Hematopoietic multipotent progenitor cell (in vitro differentiated cells): ENCODE results near the gene CPLANE1. TPM values are rescaled to one million over a fixed set of nuclear protein-coding genes. Genes with fewer than 3 reads are reported as not detected.
"Not testable (repeated sequence)": the region's sequence is repeated elsewhere in the genome, so short reads cannot be mapped to it uniquely, and the experiment has no call there.

ENCODE experiments used
- DNase-seq, 3 donors: peaks; one replicate each; pipeline ENCODE4 v3.0.0-alpha.2; 2011 to 2015; ENCODE audit warnings: low read depth in 2 of 3, low spot score in 2 of 3
- total RNA-seq: library from RNA; depleted of rRNA; stranded (reverse); fragments of >200 nt; gene quantifications from one replicate; pipeline ENCODE4 v1.2.3, GENCODE V29; 2012

CPLANE1 gene
- total RNA-seq, 1 donor, result 13.5 TPM

GRCh38 chr5:37208883-37209797 lies 40.0 kb downstream of the CPLANE1 start:
- DNase-seq, result peak in 2 of 3 donors; percentile 7 to 11

- no peak for DNase-seq
Measured at GRCh38 chr5:37207802-37208201, 41.4 kb downstream of the CPLANE1 start.

- no peak for DNase-seq
Measured at GRCh38 chr5:37206736-37207135, 42.4 kb downstream of the CPLANE1 start.

GRCh38 chr5:37198842-37199241 lies 50.3 kb downstream of the CPLANE1 start:
- no peak for DNase-seq

GRCh38 chr5:37198061-37198460 lies 51.1 kb downstream of the CPLANE1 start:
- DNase-seq, result peak in 1 of 3 donors; percentile 3

- DNase-seq, result peak in 2 of 3 donors; percentile 22 to 59
Measured at GRCh38 chr5:37197340-37198050, 51.7 kb downstream of the CPLANE1 start.

- DNase-seq, result no peak
Measured at GRCh38 chr5:37190592-37190991, 58.6 kb downstream of the CPLANE1 start.

GRCh38 chr5:37189355-37189754 lies 59.8 kb downstream of the CPLANE1 start:
- DNase-seq, result no peak

GRCh38 chr5:37187465-37187977 lies 61.7 kb downstream of the CPLANE1 start:
- no peak for DNase-seq

- DNase-seq, result no peak
Measured at GRCh38 chr5:37184748-37185364, 64.3 kb downstream of the CPLANE1 start.

- DNase-seq, result no peak
Measured at GRCh38 chr5:37182667-37183066, 66.5 kb downstream of the CPLANE1 start.

- DNase-seq, result no peak
Measured at GRCh38 chr5:37174928-37175327, 74.2 kb downstream of the CPLANE1 start.

- DNase-seq, result no peak
Measured at GRCh38 chr5:37172957-37173356, 76.2 kb downstream of the CPLANE1 start.

GRCh38 chr5:37170856-37171255 lies 78.3 kb downstream of the CPLANE1 start:
- no peak for DNase-seq

- no peak for DNase-seq
Measured at GRCh38 chr5:37166197-37166596, 83.0 kb downstream of the CPLANE1 start.

GRCh38 chr5:37165761-37166160 lies 83.4 kb downstream of the CPLANE1 start:
- DNase-seq, result no peak

- no peak for DNase-seq
Measured at GRCh38 chr5:37153661-37154060, 95.5 kb downstream of the CPLANE1 start.

GRCh38 chr5:37146896-37147295 lies 102.3 kb downstream of the CPLANE1 start:
- no peak for DNase-seq

- no peak for DNase-seq
Measured at GRCh38 chr5:37136694-37137093, 112.5 kb downstream of the CPLANE1 start.

GRCh38 chr5:37135312-37135711 lies 113.9 kb downstream of the CPLANE1 start:
- DNase-seq, result not testable (repeated sequence)

GRCh38 chr5:37133939-37134338 lies 115.2 kb downstream of the CPLANE1 start:
- no peak for DNase-seq
